ENCODE measurements around the gene PRUNE2. TPM values are rescaled to one million over a fixed set of nuclear protein-coding genes. Genes with fewer than 3 reads are reported as not detected.

The PRUNE2 gene
- total RNA-seq, 4 donors from 2014 or later, result 4.0 to 20.7 (median 14.2) TPM

DNA sequence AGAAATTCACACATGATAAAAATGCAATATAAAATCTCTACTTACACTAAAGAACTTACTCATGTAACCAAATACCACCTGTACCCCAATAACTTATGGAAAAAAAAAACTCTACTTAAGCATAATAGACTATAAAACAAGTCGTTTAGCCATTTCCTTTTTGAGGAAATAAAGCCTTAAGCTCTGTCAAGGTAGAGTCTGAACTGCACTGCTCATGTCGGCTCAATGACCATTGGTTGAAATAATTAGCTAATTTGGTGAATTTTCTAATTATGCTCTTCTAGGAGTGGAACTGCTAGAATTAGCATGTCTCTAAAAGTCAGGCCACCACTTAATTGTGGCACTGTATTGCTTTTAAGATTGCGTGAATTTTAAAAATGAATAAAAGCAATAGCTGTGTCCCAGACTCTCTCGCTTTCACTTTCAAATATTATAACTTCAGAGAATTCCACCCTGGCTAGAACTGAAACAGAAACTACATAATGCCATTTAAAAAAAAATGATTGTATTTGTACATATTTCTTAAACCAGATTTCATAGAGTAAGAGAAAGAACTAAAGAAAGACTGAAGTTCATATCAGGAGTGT is 254.7 kb downstream of the PRUNE2 start:
- no peak for TF ChIP-seq CTCF (IDR thresholded peaks at IDR 0.05; ENCODE audit: low read depth)

- no peak for TF ChIP-seq CTCF (IDR thresholded peaks at IDR 0.05; ENCODE audit: low read depth)
Observed at GRCh38 chr9:76650692-76651091, 255.2 kb downstream of the PRUNE2 start.

GRCh38 chr9:76649894-76650293 is 256.0 kb downstream of the PRUNE2 start:
- no peak for TF ChIP-seq CTCF (IDR thresholded peaks at IDR 0.05; ENCODE audit: low read depth)

DNA sequence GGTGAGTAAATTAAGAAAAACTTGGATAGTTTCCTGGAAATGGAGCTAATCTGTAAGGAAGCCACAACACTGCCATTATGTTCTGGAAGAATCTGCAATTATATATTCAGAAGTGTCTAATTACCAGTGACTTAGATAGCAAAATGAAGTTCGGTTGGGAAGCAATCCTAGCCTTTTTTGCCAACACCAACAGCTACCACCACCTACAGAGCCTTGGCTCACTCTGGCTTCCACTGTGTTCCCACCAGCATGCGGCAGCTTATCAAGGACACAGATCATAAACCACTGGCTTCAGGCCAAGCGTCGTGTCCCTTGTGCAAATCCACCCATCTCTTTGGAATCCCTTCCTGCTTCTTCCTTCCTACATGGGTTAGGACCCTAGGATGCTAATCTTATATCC is 259.7 kb downstream of the PRUNE2 start:
- no peak for TF ChIP-seq CTCF (IDR thresholded peaks at IDR 0.05; ENCODE audit: low read depth)

GRCh38 chr9:76644647-76645250 is 261.2 kb downstream of the PRUNE2 start:
- TF ChIP-seq CTCF (IDR thresholded peaks at IDR 0.05; ENCODE audit: low read depth), result no peak

DNA sequence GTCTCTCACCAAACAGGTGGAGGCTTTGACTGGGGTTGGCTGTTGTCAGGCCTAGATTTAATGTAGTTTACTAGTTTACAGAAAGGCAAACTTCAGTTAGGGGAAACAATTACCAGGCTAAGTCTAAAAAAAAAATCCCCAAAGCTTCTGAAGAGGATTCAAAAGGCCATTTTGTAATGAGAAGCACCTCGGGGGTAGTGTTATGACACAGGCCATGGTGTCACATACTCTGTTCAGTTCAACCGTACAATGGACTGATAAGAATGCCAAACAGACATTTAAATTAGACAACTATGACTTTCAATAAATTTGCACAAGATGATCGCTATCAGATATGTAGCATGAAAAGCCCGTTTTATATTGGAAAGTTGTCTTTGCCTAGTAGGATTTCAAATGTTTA is 261.7 kb downstream of the PRUNE2 start:
- TF ChIP-seq CTCF (IDR thresholded peaks at IDR 0.05; ENCODE audit: low read depth), result no peak

DNA sequence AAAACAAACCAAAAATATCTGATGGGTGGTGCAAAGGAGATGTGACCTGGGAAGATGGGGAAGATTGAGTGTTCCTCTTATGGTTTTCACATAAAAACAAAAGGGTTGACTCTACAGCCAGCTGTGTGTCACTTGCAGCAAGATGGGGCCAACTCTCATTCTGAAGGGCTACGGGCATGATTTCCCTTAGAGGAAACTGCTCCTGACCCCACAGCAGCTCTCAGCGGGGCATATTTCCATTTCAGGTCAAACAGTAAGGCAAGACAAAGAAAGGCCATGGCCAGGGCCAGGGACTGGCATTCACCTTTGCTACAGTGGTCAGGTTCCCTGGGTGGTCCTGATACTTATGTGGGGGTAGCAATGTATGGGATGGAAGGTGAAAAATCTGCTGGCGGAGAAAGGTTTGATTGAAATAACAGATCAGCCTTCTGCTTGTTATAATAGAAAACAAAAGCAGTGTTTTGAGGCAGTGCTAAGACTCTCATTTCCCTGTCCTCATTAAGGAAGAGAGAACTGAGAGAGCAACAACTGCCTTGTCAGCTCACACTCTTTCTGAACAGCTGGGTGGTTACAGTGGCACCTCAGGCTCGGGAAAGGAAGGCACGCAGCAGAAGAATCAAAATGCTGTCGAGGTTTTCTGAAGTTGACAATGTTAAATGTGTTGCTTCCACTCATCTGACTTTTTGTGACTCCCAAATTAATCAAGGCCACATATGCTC is 262.4 kb downstream of the PRUNE2 start:
- TF ChIP-seq CTCF (IDR thresholded peaks at IDR 0.05; ENCODE audit: low read depth), result no peak

Measured in subcutaneous adipose tissue (tissue), 4 donors.